CD4-positive, alpha-beta T cell treated with Interleukin-17A for 1 hour (primary cell): ENCODE data around the gene JAKMIP1.

Source experiments
- DNase-seq: peaks from one replicate; pipeline ENCODE4 v3.0.0-alpha.2; 2020

Gene JAKMIP1

GRCh38 chr4:6114601-6115000 is 85.7 kb downstream of the JAKMIP1 start:
- no peak for DNase-seq

DNA sequence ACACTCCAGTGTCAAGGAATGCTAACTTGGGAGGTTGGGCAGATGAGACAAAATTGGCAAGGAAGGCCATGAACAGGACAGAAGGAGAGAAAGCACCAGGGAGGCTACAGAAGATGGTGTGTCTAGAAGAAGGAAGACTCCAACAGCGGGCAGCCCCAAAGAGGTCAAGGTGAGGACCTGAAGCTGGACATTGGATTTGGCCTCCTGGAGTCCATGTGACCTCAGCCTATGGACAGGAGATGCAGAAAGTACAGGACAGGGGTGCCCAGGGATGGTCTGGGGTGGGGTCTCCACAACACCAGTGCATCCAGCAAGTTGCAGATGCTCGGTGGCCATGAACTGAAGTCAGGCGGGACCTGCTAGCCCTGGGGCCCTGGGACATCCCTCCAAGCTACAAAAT is 86.2 kb downstream of the JAKMIP1 start:
- DNase-seq = no peak

DNA sequence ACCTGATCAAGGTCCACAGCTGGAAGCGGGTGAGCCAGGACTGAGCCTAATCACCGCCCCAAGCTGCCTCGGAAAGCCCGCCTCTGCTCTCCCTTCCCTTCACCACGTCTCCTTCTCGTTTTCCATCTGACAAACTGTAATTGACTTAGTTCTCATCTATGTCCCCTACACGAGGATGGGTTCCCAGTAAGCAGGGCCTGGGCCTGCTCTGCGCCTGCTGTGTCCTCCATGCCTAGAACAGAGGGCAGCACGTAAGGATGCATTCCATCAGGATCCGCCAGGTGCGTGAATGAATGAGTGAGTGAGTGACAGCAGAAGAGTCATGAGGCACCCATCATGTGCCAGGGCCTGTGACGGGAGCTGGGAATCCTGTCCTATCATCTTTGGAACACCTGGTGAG is 86.7 kb downstream of the JAKMIP1 start:
- DNase-seq = no peak

GRCh38 chr4:6112606-6113290 is 87.6 kb downstream of the JAKMIP1 start:
- no peak for DNase-seq

DNA sequence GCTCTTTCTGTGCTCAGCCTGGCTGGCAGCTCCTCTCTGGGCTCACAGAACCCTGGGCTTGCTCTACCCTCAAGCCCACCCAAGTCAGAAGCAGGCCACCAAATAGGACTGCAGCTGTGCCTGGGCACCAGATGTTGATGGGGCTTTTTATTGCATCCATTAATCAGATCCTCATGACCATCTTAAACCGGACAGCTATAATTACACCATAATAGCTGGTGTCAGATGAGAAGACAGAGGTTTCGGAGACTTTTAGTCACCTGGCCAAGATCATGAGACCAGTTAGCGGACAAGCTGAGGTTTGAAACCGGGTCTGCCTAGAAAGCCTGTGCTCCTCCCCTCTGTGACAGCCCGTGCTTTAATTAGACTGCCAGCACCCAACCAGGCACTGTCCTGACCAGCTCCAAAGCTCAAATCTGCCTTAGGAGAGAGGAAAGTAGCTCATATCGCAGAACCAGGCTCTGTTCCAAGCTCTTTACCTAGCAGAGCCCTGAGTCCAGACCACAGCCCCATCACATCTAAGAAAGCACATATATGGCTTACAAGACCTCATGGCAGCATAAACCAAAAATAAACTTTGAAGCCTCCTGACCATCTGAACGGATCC is 88.9 kb downstream of the JAKMIP1 start:
- DNase-seq = no peak

GRCh38 chr4:6110681-6111353 is 89.5 kb downstream of the JAKMIP1 start:
- DNase-seq = no peak

- DNase-seq = no peak
Measured at GRCh38 chr4:6109842-6110560, 90.3 kb downstream of the JAKMIP1 start.

GRCh38 chr4:6107886-6108285 is 92.5 kb downstream of the JAKMIP1 start:
- no peak for DNase-seq

DNA sequence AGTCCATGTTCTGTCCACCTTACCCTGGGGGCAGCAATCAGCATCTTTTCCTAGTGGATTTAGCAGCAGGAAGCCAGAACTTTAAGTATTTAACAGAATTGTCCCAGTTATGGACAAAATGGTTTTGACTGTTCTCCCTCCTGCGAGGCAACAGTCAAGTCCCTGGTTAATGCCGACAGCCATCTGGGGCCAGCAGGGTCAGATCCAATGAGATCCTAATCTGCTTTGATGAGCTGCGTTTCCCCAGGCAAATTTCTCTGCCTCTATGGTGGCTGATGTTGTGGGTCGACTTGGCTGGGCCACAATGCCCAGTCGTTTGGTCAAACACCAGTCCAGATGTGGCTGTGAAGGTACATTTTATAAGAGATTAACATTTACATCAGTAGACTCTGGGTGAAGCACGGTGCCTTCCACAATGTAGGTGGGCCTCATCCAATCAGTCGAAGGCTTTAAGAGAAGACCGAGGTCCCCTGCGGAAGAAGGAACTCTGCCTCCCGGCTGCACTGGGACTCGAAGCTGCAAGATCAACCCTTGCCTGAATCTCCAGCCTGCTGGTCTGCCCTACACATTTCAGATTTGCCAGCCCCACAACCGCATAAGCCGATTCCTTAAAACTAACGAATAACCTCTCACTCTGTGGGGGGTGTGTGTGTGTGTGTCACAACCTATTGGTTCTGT is 93.1 kb downstream of the JAKMIP1 start:
- no peak for DNase-seq

DNA sequence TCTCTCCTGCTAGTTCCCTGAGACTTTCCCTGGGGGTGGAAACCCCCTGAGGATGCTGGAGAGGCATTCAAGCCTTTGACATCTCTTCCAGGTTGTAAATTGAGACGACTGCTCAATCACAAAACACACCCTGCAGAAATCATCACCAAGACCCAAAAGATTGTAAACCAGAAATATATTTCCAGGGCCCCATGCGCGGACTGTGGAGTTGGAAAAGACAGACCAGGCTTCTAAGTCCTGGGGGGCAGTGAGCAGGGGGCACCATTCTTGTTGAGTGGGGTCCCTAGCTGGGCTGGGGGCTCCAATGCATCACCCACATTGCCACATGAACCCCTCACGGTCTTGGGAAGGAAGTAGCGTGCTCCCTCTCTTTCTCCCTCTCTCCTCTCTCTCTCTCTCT is 94.2 kb downstream of the JAKMIP1 start:
- DNase-seq = no peak

DNA sequence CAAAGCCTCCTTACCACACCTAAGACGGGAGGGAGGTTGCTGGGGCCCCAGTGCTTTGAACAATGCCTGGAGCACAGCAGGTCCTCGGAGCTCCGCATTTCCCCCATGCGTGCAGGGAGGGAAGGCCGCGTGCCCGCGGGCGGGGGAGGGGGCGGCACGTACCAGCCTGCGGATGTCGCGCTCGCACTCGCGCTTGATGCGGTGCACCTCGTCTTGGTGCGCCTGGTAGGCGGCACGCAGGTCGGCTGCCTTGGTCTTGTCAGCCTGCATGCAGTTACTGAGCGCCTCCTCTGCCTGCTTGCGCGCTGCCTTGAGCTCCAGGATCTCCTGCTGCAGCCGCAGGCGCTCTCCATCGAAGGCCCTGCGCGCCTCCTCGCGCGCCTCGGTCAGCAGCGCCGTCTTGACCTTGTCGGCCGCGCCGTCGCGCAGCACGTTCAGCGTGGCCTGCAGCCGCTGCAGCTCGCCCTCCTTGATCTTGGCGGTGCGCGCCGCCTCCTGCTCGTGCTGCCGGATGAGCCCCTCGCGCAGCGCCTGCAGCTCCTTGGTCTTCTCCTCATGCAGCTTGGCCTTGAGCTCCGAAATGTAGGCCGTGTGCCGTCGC is 94.9 kb downstream of the JAKMIP1 start:
- DNase-seq = no peak

GRCh38 chr4:6104541-6105130 is 95.7 kb downstream of the JAKMIP1 start:
- no peak for DNase-seq

- no peak for DNase-seq
Measured at GRCh38 chr4:6097581-6097980, 102.8 kb downstream of the JAKMIP1 start.

- no peak for DNase-seq
Measured at GRCh38 chr4:6095897-6096296, 104.5 kb downstream of the JAKMIP1 start.

DNA sequence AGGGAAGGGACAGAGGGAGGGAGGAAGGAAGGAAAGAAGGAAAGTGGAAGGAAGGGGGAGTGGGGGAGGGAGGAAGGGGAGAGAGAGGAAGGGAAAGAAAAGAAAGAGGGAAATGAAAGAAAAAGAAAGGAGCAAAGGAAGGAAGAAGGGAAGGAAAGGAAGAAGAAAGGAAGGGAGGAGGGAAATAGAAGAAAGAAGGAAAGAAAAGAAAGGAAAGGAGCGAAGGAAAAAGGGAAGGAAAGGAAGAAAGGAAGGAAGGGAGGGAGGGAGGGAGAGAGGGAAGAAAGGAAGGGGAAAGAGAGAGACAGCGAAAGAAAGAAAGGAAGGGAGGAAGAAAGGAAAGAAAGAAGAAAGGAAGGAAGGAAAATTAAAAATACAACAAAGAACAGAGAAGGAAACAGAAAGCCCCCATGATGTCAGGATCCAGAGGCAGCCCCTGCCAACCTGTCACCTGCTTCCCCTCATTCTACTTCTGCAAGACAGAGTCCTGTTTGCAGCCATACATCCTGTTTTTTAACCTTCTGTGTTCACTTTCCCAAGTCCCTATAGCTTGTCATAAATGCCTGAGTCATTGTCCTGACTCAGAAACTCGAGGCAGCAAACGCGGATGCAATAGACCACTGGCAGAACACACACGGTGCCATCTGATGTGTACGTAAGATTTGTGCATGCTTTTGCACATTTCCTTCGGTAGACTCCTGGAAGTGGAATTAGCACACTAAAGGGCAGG is 105.2 kb downstream of the JAKMIP1 start:
- DNase-seq = no peak

GRCh38 chr4:6093671-6094070 is 106.7 kb downstream of the JAKMIP1 start:
- no peak for DNase-seq

DNA sequence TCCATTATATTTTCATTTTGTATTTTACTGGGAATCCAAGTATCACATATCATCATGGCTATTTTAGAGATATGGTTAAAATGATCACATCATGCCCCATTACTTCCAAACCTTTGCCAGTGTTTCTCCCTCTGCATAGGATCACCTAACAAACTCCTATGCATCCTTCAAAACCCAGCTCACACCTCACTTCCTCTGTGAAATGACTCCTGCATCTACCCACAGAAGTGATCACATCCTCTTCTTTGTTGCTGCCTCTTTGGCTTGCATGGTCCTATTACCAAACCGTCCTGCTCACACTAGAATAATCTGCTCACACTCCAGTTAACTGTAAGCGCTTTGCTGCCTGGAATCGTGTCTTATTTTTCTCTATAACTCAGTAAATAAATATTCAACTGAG is 107.4 kb downstream of the JAKMIP1 start:
- DNase-seq = no peak

- peak; percentile 22 for DNase-seq
Measured at GRCh38 chr4:6092131-6092530, 108.2 kb downstream of the JAKMIP1 start.

DNA sequence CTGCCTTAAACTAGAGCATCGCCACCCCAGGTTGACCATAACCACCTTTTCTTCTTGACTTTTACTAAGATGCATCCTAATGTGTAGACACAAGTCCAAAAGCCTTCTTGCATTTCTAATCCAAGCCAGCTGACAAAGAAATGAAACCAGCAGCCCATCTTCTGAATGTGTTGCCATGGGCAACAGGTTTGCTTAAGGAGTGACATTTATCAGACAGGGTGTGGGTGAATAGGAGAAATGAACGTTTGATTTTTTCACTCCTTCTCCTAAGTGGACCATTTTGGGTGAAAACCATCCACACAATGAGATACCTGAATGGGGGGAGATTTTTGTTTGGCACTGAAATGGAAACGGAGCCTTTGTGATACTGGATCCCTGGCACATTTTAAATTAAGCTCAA is 109.4 kb downstream of the JAKMIP1 start:
- no peak for DNase-seq

DNA sequence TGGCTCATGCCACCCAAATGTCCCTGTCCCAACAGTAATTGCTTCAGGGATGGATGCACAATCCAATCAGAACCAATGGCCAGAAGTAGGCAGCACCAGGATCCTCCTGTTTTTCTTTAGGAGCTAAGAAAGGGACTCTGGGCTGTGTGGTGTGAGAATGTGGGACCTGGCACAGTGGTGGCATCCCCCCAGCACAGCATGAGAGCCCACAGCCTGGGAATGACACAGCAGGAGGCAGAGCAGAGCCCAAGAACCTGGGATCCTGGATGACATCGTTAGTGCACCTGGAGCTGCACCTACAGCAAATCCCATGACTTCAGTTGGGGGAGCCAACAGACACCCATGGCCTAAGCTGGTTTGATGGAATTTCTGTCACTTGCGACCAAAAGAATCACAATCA is 111.4 kb downstream of the JAKMIP1 start:
- DNase-seq = no peak

GRCh38 chr4:6087669-6088341 is 112.5 kb downstream of the JAKMIP1 start:
- DNase-seq = no peak
